Duodenal mucosa (tissue), 2 donors: ENCODE measurements around the gene CCDC85C.
A peak's percentile ranks its signal among the peaks of the same experiment; 100 is the strongest.

Source experiments
- H3K27ac ChIP-seq: one replicate; pipeline ENCODE4 v1.7.0; 2013; ENCODE audit warnings: low read depth, low read length
- H3K27me3 ChIP-seq, 2 donors: one replicate each; pipeline ENCODE4 v1.7.0; 2013; ENCODE audit warnings: low read length in 2 of 2, control low read depth in 1 of 2; ENCODE audit not compliant: insufficient read depth in 2 of 2, control insufficient read depth in 1 of 2
- H3K36me3 ChIP-seq, 2 donors: one replicate each; pipeline ENCODE4 v1.7.0; 2013; ENCODE audit warnings: low read length in 2 of 2, control low read depth in 1 of 2; ENCODE audit not compliant: insufficient read depth in 2 of 2, control insufficient read depth in 1 of 2
- H3K4me1 ChIP-seq, 2 donors: one replicate each; pipeline ENCODE4 v1.7.0; 2013; ENCODE audit warnings: low read length in 2 of 2, control low read depth in 1 of 2; ENCODE audit not compliant: insufficient read depth in 2 of 2, control insufficient read depth in 1 of 2
- H3K4me3 ChIP-seq, 2 donors: one replicate each; pipeline ENCODE4 v1.7.0; 2013; ENCODE audit warnings: low read length in 2 of 2, low read depth in 1 of 2
- H3K9ac ChIP-seq, 2 donors: one replicate each; pipeline ENCODE4 v1.7.0; 2013; ENCODE audit warnings: low read length in 2 of 2, low read depth in 1 of 2
- H3K9me3 ChIP-seq, 2 donors: one replicate each; pipeline ENCODE4 v1.7.0; 2013; ENCODE audit warnings: low read length in 2 of 2, control low read depth in 1 of 2; ENCODE audit not compliant: control insufficient read depth in 1 of 2

CCDC85C gene

DNA sequence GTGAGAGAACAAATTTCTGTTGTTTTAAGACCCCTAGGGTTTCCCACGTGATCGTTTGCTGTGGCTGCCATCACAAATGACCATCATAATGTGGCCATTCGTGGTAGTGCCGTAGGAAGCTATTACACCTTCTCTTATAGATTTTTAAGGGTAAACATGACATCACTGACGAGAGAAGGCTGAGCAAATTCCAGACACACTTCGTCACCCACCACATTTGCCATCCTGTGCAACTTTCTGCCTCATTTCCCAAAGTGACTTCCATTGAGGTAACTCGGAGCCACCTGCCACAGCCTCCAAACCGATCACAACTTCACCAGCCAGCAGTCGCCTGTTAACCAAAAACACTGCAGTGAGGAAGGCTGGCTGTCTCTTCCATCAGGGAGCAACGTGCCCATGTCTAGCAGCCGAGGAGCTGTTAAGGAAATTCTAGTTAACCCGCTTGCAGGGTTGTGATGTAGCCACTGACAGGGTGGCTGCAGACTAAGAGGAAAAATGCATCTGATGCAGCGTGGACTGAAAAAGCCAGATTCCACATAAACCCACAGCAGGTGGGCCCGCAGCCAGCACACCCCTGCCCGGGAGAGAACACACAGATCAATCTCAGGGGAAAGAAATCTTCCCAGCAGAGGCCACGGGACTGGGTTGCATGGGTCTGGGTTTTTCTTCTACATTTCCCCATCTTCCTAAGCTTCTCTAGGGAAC lies 44.6 kb downstream of the CCDC85C start:
- Histone ChIP-seq H3K9ac (no peak overlapping the region), H3K4me3 (no peak overlapping the region), H3K4me1 (peaks cover 50 to 53% of the 10 kb centered on the region in 2 donors), H3K36me3 (no peaks in the 10 kb centered on the region), H3K27ac (no peak overlapping the region), H3K9me3 (no peaks in the 10 kb centered on the region), H3K27me3 (no peaks in the 10 kb centered on the region)

DNA sequence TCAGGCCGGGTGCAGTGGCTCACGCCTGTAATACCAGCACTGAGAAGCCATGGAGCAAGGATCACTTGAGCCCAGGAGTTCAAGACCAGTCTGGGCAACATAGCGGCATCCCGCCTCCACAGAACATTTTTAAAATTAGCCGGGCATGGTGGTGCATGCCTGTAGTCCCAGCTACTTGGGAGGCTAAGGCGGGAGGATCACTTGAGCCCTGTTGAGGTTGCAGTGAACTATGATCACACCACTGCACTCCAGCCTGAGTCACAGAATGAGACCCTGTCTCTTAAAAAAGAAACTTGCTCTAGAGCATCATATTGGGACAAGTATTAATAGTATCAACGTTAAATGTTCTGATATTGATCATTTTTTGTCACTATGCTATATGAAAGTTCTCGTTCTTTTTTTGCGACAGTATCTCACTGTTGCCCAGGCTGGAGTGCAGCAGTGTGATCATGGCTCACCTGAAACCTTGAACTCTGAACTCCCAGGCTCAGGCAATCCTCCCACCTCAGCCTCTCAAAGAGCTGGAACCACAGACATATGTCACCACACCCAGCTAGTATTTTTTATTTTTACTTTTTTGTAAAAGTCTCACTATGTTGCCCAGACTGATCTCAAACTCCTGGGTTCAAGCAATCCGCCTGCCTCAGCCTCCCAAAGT lies 47.7 kb downstream of the CCDC85C start:
- Histone ChIP-seq H3K9ac (no peak overlapping the region), H3K27me3 (no peaks in the 10 kb centered on the region), H3K27ac (no peak overlapping the region), H3K4me3 (no peak overlapping the region), H3K9me3 (no peaks in the 10 kb centered on the region), H3K36me3 (no peaks in the 10 kb centered on the region), H3K4me1 (peaks cover 46 to 49% of the 10 kb centered on the region in 2 donors)

DNA sequence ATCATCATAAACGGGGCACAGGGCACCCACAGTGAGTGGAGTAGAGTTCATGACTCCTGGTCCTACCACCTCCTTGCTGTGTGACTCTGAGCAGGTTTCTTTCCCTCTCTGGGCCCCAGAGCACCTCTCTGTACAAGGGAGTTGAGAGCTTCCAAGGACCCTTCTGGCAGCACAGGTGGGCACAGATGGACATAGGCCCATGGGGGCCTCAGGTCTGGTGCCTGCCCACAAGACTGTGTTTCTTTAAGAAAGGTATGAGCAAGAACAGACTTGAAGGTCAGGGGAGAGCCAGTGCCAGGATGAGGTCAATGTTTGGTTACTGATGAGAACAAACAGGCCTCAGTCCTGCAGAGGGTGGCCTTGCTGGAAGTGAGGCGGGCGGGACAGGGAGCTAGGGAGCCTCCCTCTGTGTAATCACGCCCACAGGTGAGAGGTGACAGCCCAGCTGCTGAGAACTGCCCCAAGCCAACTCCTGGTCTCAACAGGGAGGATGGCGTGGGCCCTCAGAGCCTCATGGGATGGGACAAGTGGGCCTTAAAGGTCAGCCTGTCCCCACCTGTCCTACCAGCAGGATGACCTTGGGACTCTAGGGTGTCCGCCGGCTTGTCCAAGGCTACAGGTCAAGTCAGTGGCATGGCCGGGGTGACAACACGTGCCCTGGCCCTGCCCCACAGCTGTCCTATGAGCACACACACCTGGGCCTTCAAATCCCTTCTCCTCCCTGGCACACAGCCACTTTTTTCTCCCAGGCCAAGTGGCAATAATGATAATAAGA lies 49.1 kb downstream of the CCDC85C start:
- Histone ChIP-seq H3K27ac (peak overlapping the region; percentile 22), H3K9ac (peak overlapping the region in 1 of 2 donors; percentile 9), H3K4me3 (no peak overlapping the region), H3K4me1 (peaks cover 45 to 48% of the 10 kb centered on the region in 2 donors), H3K27me3 (no peaks in the 10 kb centered on the region), H3K9me3 (no peaks in the 10 kb centered on the region), H3K36me3 (no peaks in the 10 kb centered on the region)

DNA sequence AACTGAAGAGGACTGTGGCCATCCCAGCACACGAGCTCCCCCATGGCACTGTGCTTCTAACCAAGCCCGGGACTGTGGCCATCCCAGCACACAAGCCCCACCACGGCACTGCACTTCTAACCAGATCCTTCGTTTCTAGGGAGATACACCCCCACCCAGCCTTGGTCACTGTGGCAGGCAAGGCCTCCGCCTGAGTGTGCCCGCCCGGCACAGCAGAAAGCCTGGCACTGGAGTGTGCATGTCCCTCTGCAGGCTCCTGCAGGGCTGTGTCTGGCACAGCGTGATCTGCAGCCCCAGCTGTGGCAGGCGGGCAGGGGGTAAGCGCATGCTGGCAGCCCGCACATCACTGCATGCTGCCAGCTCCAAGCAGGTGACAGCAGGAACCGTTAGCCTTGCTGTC lies 49.8 kb downstream of the CCDC85C start:
- no peaks in the 10 kb centered on the region for H3K36me3 ChIP-seq
- peaks cover 45 to 48% of the 10 kb centered on the region in 2 donors for H3K4me1 ChIP-seq
- H3K4me3 ChIP-seq: no peak overlapping the region
- no peak overlapping the region for H3K27ac ChIP-seq
- no peaks in the 10 kb centered on the region for H3K9me3 ChIP-seq
- no peaks in the 10 kb centered on the region for H3K27me3 ChIP-seq
- peak overlapping the region in 1 of 2 donors; percentile 9 for H3K9ac ChIP-seq

DNA sequence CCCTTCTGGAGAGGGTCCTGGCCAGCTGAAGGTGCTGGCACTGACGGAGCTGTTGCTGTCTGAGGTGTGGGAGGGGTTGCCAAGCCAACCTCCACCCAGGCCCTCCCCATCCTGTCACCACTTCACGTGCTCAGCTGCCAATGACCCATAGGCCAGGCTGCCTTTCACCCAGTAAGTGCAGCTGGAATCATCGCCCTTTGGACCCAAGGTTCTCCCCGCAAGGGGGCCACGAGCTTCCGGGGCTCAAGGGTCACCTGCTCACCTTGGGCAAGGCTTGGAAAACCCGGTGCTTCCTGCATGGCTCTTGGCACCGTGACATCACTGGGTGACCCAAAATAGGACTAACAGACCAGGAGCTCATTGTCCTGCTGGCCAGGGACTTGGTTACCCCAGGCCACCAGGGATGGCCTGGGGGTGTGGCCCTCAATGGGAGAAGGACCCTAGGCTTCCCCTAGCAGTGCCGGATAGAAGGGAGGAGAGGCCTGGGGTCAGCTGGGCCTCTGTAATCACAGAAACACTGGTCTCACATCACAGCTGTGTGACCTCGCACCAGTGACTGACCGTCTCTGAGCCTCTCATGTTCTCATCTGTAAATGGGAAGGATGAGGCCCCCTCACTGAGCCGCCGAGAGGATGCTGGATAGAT lies 51.3 kb downstream of the CCDC85C start:
- peak overlapping the region in 1 of 2 donors; percentile 9 for H3K4me3 ChIP-seq
- H3K4me1 ChIP-seq: peaks cover 45 to 48% of the 10 kb centered on the region in 2 donors
- H3K9ac ChIP-seq: peak overlapping the region; percentile 51 to 68
- H3K9me3 ChIP-seq: no peaks in the 10 kb centered on the region
- peak overlapping the region; percentile 74 for H3K27ac ChIP-seq
- H3K36me3 ChIP-seq: no peaks in the 10 kb centered on the region
- no peaks in the 10 kb centered on the region for H3K27me3 ChIP-seq

DNA sequence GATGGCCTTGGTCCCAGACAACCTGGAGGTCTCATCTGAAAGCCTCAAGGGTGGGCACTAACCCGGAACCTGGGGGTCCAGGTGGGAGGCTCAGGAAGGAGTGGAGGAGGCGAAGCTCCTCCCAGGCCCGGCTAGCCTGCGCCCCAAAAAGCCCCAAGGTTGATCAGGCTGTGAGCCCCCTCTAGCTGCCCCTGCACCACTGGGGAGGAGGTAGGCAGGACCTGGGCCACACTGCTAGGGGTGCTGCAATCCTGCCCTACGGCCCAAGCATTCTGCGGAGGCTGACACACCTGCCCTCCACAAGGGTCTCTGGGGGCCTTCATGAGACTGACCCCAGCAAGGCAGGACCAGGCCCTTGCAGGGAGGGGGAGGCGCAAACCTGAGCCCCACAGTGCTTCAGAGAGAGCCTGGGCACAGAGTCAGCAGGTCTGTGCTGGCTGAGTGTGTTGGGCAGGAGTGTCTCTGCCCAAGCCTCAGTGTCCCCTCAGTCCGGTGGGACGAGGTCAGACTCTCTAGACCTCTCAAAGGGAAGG lies 51.9 kb downstream of the CCDC85C start:
- Histone ChIP-seq H3K27me3 (no peaks in the 10 kb centered on the region), H3K27ac (peak overlapping the region; percentile 74), H3K4me3 (no peak overlapping the region), H3K36me3 (no peaks in the 10 kb centered on the region), H3K9me3 (no peaks in the 10 kb centered on the region), H3K4me1 (peaks cover 45 to 48% of the 10 kb centered on the region in 2 donors), H3K9ac (peak overlapping the region; percentile 51 to 68)

DNA sequence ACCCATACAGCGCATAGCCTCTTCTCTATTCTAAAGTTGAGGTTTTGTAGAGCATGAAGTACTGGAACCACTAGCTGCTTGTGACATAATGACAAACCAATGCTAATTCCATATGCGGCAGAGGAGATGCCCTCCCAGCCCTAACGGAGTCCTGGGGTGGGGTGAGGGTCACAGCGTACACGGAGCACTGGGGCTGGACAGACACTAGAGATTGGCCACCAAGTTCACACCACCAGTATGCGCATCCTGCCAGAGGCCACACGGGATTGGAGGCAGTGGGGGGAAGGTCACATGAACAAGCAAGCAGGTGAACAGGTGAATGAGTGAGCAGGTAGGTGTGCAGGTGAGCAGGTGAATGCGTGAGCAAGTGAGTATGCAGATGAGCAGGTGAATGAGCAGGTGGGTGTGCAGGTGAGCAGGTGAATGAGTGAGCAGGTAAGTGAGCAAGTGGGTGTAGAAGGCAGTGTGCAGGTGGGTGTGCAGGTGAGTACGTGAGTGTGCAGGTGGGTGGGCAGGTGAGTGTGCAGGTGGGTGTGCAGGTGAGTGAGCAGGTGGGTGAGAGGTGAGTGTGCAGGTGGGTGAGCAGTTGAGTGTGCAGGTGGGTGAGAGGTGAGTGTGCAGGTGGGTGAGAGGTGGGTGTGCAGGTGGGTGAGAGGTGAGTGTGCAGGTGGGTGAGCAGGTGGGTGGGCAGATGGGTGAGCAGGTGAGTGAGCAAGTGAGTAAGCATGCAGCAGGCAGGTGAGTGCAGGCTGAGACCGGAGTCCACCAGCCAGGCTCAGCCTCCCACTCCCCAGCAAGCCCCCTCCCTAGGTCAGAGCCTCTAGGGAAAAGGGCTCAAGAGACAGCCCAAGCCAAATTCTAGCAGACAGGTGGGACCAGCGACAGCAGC lies 52.7 kb downstream of the CCDC85C start:
- no peaks in the 10 kb centered on the region for H3K27me3 ChIP-seq
- H3K9me3 ChIP-seq: no peaks in the 10 kb centered on the region
- no peak overlapping the region for H3K27ac ChIP-seq
- no peak overlapping the region for H3K4me3 ChIP-seq
- no peaks in the 10 kb centered on the region for H3K36me3 ChIP-seq
- peaks cover 45 to 48% of the 10 kb centered on the region in 2 donors for H3K4me1 ChIP-seq
- H3K9ac ChIP-seq: peak overlapping the region; percentile 51 to 68

DNA sequence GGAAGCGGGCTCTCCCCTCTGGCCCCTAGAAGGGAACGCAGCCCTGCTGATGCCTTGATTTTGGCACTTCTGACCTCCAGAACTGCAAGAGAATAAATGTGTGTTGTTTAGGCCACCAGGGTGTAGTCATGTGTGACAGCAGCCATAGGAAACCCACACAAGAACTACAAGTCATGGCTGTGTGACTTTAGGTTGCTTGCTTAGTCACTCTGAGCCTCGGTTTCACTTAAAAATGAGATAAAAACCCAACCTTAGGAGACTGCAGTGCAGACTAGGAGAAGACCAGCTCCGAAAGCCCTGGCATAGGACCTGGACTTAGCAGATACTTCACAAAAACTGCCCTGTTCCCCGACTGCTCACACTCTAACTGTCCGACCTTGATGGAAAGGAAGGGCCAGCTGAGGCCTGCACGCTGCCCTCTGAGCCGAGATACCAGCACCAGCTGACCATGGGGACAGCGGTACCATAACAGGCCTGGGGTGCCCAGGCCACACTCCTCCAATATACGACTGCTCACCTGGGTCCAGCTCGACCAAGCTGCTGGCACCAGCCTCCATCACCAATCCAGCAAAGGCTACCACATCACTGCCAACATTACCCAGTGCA lies 53.5 kb downstream of the CCDC85C start:
- Histone ChIP-seq H3K9me3 (no peaks in the 10 kb centered on the region), H3K9ac (no peak overlapping the region), H3K27ac (no peak overlapping the region), H3K36me3 (no peaks in the 10 kb centered on the region), H3K4me1 (peaks cover 41 to 46% of the 10 kb centered on the region in 2 donors), H3K4me3 (no peak overlapping the region), H3K27me3 (no peaks in the 10 kb centered on the region)

DNA sequence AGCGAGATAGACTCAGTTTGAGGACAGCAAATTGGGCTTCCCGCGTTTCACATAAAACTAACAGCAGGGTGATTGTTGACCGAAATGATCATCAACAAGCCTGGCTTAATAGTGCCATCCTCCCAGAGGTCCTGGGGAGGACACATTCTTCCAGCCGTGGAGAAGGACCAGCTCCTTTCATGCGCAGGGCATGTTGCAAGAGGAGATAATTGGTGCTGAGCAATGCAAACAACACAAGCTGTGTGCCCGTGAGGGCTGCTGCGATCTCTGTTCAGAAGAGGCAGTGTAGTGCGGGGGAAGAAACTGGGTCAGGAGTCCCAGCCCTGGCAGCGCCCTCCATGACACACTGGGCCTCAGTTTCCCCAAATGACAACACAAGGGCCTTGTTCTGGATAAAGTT lies 54.3 kb downstream of the CCDC85C start:
- Histone ChIP-seq H3K4me3 (no peak overlapping the region), H3K27me3 (no peaks in the 10 kb centered on the region), H3K27ac (no peak overlapping the region), H3K9ac (no peak overlapping the region), H3K9me3 (no peaks in the 10 kb centered on the region), H3K4me1 (peaks cover 33 to 38% of the 10 kb centered on the region in 2 donors), H3K36me3 (no peaks in the 10 kb centered on the region)
